ENCODE data around the gene GSTO2.

GSTO2 gene

DNA sequence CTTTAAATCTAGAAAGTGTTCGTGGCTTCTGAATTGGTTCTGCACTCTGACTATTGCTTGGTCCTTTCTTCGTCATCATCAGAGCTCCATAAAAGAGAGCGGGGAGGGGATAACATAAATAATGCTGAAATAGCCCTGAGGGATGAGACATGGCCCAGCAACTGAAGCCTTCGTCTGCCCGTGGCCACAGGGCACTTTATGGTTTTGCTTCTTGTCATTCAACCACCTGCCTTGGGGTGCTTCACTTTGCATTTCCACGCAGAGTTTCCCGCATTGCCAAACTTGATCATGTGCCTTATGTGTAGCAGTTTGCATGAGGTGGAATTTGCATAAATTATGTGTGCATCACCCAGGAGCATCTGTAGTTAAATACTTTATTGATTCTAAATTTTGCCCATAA, 15.9 kb downstream of the GSTO2 start:
- DNase-seq, result no peak

DNA sequence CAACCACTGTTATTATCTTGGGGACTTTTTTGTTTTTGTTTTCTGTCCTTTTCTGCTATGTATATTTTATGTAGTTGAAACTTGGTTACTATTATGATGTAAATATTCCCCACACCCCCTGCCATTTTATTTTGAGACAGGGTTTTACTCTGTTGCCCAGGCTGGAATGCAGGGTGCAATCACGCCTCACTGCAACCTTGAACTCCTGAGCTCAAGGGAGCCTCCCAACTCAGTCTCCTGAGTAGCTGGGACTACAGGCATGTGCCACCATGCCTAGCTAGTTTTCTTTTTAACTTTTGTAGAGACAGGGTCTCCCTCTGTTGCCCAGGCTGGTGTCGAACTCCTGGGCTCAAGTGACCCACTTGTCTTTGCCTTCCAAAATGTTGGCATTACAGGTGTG, 18.0 kb downstream of the GSTO2 start:
- DNase-seq, result no peak

DNA sequence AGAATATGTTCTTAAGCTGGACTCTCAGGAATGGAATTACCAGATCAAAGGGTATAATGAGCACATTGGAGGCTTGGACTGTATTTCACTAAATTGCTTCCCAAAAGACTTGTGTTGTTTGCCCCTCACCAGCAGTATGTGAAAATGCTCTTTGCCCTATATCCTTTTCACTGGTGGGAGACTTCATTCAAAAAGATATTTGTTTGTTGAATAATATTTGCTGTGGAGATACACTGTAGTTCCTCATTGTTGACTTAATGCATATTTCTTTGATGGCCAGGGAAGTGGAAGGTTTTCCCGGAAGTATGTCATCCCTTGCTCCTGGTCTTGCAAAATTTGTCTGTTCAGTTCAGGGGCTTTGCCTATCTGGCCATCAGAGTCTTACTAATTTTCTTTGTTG, 19.4 kb downstream of the GSTO2 start:
- no peak for DNase-seq

DNA sequence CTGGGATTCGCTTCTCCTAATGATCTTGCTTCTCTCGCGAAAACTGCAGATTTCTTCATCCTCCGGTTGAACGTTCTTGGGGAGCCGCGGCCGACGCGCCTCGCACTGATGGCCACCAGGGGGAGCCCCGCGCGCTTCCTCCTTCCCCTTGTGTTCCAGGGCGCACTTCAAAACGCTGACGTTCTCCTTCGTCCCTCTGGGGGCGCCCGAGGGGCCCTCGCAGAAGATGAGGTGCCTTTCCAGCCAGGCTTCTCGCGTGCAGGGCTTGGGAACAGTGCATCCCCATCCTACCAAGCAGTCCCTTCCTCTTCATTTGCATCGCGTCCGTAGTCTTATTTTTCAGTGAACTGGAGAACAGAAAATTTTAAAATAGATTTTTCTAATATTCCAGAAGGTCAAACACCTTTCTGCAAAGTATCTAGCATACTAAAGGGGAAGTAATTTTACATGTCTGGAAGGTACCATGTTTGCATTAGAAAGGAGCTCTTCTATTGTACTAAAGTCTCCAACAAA, 22.5 kb downstream of the GSTO2 start:
- peak; percentile 77 to 90 for DNase-seq

DNA sequence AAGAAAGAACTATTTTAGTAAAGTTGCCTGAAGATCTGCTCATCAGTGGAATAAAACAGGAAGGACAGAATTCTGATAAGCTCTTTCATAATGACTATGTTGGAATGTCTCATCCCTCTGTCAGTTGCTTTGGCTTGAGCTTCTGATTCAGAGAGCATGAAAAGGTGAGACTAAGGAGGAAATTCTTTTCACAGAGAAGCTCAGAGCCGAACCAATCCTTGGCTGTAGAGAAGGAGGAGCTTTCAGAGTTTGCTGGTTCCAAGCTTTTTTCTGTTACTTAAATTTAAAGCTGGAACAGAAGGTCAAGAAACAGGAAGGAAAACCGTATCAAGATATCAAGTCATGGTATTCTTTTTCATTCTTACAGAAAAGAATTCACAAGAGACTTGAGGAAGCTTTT, 24.0 kb downstream of the GSTO2 start:
- no peak for DNase-seq

GRCh38 chr10:104293781-104294321, 24.9 kb downstream of the GSTO2 start:
- DNase-seq, result no peak

- no peak for DNase-seq
Measured at GRCh38 chr10:104296687-104297436, 27.9 kb downstream of the GSTO2 start.

- DNase-seq, result no peak
Measured at GRCh38 chr10:104297697-104298660, 29.0 kb downstream of the GSTO2 start.

DNA sequence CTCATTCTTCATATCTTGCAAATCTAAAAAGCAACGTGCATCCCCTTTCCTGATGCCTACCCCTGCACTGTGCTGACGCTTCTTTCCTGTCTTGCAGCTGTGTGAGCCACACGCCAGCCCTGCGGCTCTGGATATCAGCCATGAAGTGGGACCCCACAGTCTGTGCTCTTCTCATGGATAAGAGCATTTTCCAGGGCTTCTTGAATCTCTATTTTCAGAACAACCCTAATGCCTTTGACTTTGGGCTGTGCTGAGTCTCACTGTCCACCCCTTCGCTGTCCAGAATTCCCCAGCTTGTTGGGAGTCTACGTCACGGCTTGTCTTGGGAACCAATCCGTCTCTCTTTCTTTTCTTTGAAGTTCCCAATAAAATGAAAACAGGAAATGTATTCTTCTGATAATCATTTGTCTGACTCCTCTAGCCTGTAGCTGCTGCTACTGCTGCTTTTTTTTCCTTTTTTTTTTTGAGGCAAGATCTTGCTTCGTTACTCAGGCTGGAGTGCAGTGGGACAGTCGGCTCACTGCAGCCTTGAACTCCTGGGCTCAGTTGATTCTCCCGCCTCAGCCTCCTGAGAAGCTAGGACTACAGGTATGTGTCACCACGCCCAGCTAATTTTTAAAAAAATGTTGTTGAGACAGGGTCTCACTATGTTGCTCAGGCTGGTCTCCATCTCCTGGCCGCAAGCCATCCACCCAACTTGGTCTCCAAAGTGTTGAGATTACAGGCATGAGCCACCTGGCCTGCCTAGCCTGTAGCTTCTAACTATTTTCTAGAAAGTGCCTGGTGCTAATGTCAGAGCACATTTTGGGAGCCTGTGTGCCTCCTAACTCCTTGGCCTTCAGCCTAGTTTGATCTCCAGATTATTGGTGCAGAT, 30.3 kb downstream of the GSTO2 start:
- no peak for DNase-seq

- no peak for DNase-seq
Measured at GRCh38 chr10:104300002-104300735, 31.2 kb downstream of the GSTO2 start.

DNA sequence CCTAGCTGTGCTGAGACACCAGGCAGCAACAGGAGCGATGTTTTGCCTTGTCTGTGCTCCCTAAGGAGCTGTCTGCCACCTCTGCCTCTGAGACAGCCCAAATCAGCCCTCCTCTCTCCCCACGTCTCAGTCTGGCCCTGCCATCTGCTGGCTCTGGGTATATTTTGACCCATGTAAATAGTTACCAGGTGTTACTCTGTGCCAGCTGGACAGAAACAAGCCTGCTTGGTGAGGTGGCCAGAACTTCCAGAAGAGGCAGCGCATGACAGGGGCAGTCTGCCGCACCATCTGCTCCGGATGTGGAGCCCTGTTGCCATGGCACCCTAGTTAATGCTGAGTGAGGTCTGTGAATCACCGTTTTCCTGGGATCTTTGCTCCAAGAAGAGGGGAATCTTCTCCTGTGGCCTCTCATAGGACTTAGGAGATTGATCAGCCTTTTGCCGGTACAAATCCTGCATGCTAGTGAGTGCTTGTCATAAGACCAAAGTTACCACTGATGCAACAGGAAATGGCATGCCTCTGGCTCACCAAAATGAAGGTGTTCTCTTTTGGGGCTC, 31.8 kb downstream of the GSTO2 start:
- peak; percentile 25 to 60 for DNase-seq

DNA sequence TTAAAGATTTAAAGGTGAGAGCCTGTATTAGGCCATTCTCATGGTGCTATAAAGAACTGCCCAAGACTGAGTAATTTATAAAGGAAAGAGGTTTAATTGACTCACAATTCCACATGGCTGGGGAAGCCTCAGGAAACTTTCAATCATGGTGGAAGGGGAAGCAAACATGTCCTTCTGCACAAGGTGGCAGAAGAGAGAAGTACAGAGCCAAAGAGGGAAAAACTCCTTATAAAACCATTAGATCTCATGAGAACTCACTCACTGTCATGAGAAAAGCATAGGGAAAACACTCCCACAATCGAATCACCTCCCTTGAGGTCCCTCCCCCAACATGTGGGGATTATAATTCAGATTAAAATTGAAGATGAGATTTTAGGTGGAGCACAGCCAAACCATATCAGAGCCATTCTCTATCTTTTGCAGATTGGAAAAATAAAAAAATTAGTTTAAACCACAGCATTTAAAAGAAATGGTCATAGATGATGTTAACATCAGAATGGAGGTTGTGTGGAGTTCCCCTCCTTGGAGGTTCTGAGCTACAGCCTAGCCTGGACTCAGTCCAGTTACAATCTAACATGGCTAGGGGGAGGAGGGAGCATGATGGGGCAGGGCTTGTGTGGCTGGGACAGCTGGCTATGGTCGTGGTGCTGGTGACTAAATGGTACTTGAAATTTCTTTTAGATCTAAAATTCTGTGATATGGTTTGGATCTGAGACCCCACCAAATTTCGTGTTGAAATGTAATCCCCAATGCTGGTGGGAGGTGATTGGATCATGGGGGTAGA, 33.1 kb downstream of the GSTO2 start:
- no peak for DNase-seq

DNA sequence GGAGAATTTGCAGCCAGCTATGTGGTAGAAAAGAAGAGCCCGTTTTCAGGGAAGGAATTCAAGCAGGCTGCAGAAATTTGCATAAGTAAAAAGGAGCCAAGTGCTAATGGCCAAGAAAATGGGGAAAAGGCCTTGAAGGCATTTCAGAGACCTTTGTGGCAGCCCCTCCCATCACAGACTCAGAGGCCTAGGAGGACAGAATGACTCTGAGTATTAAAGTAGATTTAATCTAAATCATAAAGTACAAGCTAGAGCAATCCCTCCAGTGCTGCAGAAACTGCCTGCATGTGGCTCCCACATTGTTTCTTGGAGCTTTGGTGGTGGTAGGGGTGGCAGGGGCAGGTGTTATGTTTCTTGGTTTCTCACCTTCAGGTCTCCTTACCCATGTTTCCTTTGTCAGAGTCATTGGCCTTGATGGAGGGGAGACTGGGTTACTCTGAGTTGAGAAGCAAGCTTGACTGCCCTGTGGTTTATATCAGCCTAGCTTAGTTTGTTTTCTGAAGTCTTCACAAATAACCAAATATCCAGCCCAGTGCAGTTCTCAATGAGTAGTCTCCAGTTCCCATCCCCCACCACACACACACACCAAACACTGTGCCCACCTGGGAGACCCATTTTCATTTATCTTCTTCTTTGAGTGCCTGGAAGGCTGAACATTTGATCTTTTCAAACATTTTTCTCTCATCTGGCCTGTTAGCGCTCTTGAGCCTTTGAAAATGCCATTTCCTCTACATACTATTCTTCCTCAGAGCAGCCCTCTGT, 34.8 kb downstream of the GSTO2 start:
- no peak for DNase-seq

DNA sequence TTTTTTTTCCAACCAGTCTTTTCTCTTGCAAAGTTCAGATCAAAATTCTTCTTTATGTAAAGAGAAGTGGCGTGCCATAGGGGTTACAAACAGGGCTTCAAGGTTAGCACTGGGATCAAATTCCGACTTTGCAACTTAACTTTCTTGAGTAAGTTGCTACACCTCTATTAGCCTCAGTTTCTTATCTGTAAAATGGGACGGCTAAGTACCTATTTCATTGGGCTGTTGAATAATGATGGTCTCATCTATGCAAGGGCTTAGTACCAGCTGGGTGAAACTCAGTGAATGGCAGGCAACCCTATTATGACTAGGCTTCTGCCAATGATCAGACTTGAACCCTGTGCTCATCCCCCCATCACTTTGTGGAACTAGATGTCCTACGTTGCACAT, 35.4 kb downstream of the GSTO2 start:
- no peak for DNase-seq

GRCh38 chr10:104304927-104305326, 35.9 kb downstream of the GSTO2 start:
- DNase-seq, result no peak

DNA sequence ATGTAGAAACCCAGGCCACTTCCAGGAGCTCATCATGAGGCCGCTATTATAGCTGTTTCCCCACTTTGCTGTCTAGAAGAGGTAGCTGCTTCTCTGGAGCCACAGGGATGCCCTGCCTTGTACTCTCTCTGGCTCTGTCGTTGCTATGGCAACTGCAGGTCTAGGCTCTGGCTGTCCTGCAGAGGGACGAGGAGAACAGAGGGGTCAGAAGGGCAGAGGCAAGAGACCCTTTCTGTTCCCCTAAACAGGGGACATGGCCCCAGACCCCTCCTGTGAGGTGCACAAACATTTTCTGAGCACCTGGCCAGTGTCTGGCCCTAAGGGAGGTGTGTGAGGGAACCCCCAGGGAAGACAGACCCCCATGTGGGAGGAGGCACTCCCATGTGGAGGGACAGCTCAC, 37.9 kb downstream of the GSTO2 start:
- DNase-seq, result no peak

GRCh38 chr10:104307576-104308438, 38.8 kb downstream of the GSTO2 start:
- no peak for DNase-seq

DNA sequence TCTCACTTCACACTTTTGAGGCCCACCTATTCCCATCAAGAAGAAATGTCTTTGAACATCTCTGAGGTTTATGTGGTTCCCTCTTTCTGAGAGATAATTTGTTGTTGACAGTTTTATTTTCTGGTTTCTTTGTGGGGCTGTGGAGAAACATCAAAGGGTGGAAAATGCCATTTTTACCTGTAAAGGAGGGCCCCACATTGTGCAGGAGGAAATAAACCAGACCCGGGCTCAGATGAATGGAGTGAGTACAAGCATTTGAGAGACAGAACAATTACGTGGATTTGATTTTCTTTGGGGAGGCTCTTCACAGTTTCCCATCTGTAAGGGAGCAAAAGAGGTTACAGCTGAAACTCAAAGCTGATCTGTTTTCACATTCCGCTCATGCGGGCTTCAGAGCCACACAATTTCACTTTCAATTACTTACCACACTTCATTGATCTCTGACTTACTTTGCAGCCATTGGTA, 39.5 kb downstream of the GSTO2 start:
- no peak for DNase-seq
